Islet precursor cell (in vitro differentiated cells): Measurements from ENCODE around the gene TMEM51.
A peak's percentile ranks its signal among the peaks of the same experiment; 100 is the strongest.

Experiments
- DNase-seq: peaks from one replicate; pipeline ENCODE4 v3.0.0-alpha.2; 2018

TMEM51 gene

GRCh38 chr1:15179485-15179883 is 25.9 kb downstream of the TMEM51 start:
- DNase-seq: no peak

GRCh38 chr1:15180189-15180588 is 26.6 kb downstream of the TMEM51 start:
- DNase-seq: no peak

GRCh38 chr1:15180945-15181523 is 27.5 kb downstream of the TMEM51 start:
- DNase-seq: no peak

DNA sequence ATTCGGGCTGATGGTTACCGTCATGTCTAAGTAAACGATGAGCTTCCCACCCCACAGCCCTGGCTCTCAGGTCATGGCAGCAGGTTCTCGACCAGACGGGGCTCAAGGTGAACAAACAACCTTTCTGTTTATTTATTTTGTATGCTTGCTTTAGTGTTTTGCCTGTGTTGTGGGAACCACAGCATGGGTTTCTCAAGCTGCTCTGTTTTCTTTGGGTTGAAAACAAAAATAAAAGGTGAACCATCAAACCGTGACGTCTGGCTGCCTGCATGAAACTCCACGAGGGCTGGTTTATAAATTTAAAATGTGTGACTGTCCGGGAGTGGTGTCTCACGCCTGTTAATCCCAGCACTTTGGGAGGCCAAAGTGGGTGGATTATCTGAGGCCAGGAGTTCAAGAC is 28.0 kb downstream of the TMEM51 start:
- DNase-seq: no peak

- DNase-seq: no peak
These were observed 31.1 kb downstream of the TMEM51 start for GRCh38 chr1:15184436-15185241.

DNA sequence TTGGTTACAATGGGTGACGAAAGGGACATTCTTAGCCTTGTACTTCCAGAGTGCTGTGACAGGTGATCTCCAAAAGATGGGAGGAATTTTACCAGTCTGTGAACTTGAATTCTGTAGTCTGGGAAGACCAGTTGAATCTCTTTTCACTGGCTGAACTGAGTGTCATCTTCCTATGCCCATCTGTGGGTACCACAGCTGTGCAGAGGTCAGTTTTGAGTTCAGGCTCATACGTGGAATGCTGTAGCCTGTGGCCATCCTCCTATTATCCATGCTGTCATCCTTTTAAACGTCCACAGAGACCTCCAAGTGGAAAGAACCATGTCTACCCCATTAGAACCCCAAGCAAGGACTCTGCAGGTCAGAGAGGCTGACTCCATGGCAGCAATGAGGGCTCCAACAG is 32.1 kb downstream of the TMEM51 start:
- no peak for DNase-seq

GRCh38 chr1:15186073-15186845 is 32.7 kb downstream of the TMEM51 start:
- DNase-seq: no peak

GRCh38 chr1:15186846-15187151 is 33.3 kb downstream of the TMEM51 start:
- DNase-seq: no peak

DNA sequence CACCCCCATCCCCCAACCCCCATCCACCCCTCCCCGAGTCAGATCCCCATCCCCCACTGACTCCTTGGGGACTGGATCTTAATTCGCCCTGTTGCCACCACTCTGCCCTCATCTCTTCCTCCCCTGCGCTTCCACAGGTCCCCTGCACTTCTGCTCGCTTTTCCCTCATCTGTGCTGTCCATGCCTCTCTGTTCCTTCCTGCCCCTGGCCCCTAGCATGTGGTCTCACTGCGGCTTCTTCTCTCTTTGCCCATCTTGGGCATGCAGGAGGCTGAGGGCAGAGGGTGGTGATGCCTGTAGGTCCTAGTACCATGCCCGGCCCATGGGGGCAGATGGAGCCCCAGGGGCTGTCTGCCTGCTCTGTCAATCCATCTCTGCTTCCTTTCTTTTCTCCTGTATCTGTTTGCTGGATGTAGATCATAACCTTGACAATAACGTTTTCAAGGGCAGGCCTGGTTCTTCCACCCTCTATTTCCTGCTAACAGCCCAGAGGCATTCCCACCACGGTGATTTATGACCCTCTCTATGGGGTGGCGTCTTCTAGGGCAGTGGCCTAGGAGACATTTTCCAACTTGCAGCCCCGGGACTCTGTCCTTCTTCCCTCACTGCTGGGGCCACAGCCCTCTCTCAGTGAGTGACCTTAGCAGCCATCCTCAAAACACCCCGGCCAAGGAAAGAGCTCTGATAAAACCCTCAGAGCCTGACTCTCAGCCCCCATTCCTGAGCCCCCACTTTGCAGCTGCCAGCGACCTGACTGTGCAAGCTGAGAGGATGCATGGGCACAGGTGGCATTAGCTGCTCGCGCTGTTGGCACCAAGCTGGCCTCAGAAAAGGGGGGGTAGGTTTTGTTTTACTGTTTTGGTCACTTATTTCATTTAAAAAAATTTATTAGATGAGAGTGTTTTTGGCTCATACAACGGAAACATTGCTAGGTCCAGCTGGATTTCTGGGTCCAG is 33.9 kb downstream of the TMEM51 start:
- DNase-seq: peak; percentile 63

DNA sequence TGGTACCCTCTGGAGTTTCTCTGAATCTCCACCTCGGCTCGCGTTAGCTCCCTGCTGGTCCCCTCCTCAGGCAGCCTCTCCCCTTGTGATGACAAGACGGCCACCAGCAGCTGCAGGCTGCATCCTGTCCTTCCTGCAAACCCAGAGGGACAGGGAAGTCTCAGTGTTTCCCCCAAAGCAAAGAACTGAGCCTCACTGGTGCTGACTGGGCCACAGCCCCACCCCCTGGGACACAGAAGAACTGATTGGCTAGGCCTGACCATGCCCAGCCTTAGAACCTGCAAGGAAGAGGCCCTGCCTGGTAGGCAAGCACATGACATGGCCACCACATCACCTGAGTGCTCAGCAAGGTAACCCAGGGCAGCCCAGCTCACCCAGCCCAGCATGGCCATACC is 34.6 kb downstream of the TMEM51 start:
- DNase-seq: peak; percentile 71

DNA sequence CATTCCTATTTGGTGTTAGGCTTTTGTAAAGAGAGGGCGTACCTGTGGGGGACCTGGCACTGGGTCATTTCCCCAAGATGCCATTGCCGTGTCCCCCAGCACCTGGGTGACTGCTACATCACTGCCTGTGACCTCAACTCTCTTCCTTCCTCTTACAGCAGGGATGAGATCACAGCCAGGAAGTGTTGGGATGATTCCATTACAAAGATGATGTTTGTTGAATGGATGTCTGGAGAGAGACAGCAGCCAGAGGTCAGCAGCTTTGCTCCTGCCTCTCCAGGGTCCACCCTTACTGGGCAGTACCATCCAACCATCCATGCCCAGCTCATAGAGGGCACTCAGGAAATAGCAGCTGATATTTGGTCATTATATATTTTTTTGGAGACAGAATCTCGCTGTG is 35.1 kb downstream of the TMEM51 start:
- no peak for DNase-seq

GRCh38 chr1:15189692-15190370 is 36.3 kb downstream of the TMEM51 start:
- peak; percentile 72 for DNase-seq

DNA sequence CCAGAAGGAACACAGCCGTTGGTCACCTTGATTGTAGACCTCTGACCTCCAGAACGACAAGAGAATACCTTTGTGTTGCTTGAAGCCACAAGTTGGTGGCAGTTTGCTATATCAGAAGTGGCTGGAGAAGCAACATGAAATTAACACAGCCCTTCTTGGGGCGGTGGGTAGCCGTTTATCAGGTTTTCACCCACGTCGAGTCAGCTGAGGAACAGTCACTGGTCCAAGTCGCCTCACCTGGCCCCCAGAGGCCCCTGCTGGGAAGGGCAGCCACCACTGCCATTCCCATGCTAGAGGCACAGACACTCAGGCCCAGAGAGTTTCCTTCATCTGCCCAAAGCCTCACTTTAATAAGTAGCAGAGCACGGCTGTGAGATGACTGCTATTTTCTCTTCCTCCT is 37.7 kb downstream of the TMEM51 start:
- DNase-seq: no peak

DNA sequence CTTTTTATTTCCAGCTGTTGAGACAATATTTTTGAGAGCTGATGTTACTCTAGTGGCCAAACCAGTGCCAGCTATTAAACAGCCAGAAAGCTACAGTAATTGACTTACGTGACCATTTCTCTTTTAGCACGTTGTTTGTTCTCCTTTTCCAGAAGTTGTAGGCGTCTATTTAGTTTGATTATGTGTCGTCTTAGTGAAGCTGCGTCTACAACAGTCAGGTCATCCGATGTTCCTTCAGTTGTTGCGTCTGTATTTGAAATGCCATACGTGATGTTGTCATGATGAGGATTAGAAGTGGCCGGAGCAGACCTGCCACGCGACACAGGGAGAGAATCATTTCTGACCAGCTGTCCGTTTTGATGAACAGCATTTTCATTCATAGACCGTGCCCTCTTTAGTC is 38.2 kb downstream of the TMEM51 start:
- no peak for DNase-seq

DNA sequence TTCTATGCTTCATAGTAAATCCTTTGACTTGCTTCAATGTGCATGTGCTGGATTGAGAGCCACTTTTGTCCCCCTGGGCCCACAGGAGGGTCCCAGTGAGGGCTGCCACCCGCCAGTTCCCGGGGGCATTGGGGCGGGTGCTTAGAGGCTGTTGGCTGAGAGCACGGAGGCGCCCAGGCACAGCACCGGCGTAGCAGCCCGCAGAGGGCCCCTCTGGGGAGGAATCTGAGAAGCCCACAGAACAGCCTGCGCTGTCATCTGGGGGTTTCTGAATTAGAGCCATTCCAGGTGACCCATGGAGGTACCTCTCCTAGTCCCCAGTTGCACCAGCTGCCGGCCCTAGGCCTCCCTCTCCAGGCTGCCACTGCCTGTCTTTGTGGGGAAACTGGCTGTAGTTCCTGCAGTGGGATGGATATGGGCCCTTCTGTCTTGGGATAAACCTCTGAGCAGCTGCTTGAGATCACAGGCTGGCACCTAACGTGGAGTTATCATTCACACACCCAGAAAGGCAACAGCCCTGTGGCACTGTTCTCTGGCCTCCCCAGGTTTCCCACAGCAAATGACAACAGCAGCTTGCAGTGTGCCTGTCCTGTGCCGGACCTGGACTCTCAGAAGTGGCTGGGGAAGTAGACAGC is 39.5 kb downstream of the TMEM51 start:
- DNase-seq: no peak

DNA sequence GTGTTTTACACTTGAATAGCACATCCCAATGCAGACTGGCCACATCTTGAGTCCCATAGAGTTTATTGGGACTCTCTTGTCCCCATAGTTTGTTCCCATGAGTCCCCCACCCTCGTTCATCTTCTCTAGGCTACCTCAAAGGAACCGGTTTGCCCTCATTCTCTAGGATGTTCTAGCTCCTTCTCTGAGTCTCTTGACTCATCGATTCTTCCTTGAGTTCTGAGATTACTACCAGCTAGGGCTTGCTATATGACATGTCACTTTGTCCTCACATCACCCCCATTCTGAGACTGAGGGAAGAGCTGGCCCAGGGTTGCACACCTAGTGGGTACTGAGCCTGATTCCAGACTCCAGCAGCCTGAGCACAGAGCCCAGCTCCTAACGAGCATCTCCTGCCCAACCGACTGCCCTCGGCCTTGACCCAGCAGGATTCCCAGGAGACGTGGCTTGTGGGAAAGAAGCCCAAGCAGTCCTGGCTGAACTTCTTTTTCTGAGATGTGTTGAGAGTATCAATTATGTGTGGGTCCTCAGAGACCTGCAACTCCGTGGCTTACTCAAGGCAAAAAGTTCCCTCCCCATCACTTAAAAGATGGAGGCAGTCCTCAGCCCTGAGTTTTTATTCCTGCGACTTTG is 42.0 kb downstream of the TMEM51 start:
- no peak for DNase-seq

GRCh38 chr1:15196069-15196468 is 42.5 kb downstream of the TMEM51 start:
- no peak for DNase-seq

DNA sequence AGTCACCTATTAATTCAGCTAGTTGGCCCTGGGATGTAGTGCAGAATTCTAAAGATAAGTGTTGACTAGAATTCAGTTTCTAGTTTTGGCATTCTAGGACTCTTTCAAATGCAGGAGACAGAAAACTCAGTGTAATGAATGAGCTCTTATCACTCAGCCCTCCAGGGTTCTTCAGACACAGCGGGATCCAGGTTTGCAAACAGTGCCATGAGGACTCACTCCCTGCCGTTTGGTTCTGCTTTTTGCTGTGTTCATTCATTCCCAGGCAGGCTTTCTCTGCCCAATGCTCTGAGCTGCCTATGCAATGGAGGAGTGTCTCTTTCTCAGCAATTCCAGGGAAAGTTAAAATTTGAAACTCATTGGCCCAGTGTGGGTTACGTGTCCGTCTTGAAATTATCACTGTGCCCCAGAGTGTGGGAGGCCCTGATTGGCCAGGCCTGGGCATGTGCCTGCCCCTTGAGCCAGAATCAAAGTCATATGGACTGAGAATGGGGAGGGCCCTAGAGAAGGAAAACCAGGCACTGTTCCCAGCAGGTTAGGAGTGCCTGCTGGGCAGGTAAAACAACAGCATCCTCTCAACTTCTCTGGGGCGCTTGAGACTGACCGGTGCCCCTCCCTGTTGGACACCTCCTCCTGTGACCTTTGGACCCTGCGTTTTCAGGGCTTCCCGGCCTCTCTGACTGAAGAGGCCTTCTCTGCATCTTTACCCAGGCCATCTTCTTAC is 43.4 kb downstream of the TMEM51 start:
- no peak for DNase-seq

DNA sequence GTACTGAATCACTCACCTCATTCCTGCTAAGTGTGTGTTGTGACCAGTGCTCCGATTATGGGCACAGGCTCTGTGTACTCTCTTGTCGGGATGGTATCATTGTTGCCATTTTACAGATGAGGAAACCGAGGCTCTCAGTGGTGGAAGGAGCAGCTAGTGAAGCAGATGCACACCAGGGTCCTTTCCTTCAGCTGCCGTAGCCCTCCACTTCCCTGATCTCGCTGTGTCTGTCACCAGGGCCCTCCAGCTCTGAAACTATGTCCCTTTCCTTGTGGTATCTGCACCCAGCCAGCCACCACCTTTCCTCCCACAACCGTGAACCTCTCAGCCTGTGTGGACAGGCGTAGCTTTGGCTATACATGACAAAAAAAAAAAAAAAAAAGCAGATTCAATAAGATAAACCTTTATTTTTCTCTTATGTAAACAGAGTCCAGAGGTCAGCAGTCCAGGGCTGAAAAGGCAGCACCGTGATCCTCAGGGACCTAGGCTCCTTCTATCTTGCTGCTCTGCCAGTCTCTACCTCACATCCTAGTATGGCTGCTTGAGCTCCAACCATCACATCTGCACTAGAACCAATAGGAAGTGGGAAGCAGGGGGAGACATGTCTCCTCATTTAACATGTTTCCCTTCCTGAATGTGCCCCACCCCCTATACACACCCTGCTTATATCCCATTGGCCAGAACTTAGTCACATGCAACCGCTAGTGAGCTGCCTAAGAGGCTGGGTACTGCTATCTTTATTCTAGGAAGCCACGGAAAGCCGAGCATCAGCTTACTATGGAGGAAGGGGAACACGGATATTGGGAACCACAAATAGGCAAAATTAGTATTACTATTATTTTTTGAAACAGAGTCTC is 44.3 kb downstream of the TMEM51 start:
- no peak for DNase-seq

GRCh38 chr1:15198684-15199083 is 45.1 kb downstream of the TMEM51 start:
- DNase-seq: no peak
